Ectodermal cell (in vitro differentiated cells): Measurements from ENCODE around the gene CTF1.

Experiments used
- H3K27ac ChIP-seq: 2 replicates; pipeline ENCODE4 v1.7.0; 2013; ENCODE audit warnings: mild to moderate bottlenecking, low read depth, low read length; ENCODE audit not compliant: insufficient read depth, poor library complexity, severe bottlenecking
- H3K27me3 ChIP-seq: 2 replicates; pipeline ENCODE4 v1.7.0; 2013; ENCODE audit warnings: mild to moderate bottlenecking, low read length; ENCODE audit not compliant: insufficient read depth, control insufficient read depth, poor library complexity, severe bottlenecking
- H3K36me3 ChIP-seq: one replicate; pipeline ENCODE4 v1.7.0; 2013; ENCODE audit warnings: low read length; ENCODE audit not compliant: control insufficient read depth, insufficient read depth
- H3K4me1 ChIP-seq: one replicate; pipeline ENCODE4 v1.7.0; 2013; ENCODE audit warnings: low read length; ENCODE audit not compliant: control insufficient read depth, insufficient read depth
- H3K4me3 ChIP-seq: 2 replicates; pipeline ENCODE4 v1.7.0; 2013; ENCODE audit warnings: low read depth, low read length, control low read depth; ENCODE audit not compliant: insufficient read depth
- H3K9me3 ChIP-seq: 2 replicates; pipeline ENCODE4 v1.7.0; 2013; ENCODE audit warnings: mild to moderate bottlenecking, low read length, moderate library complexity; ENCODE audit not compliant: control insufficient read depth
- WGBS, 2 experiments: methylation state at CpG; one replicate each; pipeline ENCODE4 v1.1.7; 2013; ENCODE audit warnings: missing lambda C conversion rate in 2 of 2; 5-methylcytosine and 5-hydroxymethylcytosine counted together

Gene CTF1

DNA sequence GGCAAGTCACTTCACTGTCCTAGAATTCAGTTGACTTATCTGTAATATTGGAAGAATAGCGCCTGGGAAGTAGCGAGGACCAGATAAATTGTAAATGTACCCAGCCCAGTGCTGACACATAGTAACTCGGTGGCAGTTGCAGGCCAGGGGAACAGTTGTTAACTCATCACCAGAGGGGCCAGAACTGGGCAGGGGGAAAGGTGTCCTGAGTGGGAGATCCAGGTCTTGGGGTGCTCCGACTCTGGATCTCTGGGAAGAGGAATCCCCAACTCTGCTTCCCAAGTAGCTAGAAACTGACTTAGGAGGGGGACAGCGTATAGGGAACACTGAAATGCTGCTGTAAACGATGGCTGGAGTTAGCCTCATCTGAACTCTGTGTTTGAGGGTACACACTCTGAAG, 25.5 kb upstream of the CTF1 start:
- Histone ChIP-seq H3K27me3 (no peaks in the 10 kb centered on the region), H3K27ac (no peak overlapping the region), H3K4me1 (no peaks in the 10 kb centered on the region), H3K4me3 (no peak overlapping the region), H3K36me3 (no peaks in the 10 kb centered on the region), H3K9me3 (no peaks in the 10 kb centered on the region)
- 92 to 94% methylated on average over 6 of the region's 6 CpGs for WGBS, 2 experiments

DNA sequence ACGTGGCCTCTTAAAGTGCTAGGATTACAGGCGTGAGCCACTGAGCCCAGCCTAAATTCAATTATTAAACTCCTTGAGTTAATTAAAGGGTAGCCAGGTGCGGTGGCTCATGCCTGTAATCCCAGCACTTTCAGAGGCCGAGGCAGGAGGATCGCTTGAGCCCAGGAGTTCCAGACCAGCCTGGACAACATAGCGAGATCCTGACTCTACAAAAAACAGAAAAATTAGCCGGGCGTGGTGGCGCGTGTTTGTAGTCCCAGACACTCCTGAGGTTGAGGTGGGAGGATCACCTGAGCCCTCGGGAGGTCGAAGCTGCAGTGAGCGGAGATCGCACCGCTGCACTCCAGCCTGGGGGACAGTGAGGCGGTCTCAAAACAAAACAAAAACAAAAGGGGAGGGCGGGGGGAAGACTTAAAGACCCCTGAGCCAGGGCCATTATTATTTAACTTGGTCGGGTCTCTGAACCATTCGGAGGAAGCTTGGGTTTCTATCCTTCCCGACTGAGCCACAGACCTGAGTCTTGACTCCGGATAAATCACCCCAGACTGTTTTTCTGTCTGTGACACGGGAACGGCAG, 22.1 kb upstream of the CTF1 start:
- Histone ChIP-seq H3K36me3 (no peaks in the 10 kb centered on the region), H3K4me1 (peaks cover 8% of the 10 kb centered on the region), H3K9me3 (no peaks in the 10 kb centered on the region), H3K4me3 (peak overlapping the region; percentile 81), H3K27me3 (no peaks in the 10 kb centered on the region), H3K27ac (peak overlapping the region; percentile 81)
- WGBS, 2 experiments: 31 to 33% methylated on average over 23 of the region's 23 CpGs

- no peaks in the 10 kb centered on the region for H3K27me3 ChIP-seq
- no peaks in the 10 kb centered on the region for H3K36me3 ChIP-seq
- 0 to 1% methylated on average over 85 of the region's 85 CpGs for WGBS, 2 experiments
- peak overlapping the region; percentile 81 for H3K4me3 ChIP-seq
- H3K9me3 ChIP-seq: no peaks in the 10 kb centered on the region
- H3K27ac ChIP-seq: peak overlapping the region; percentile 81
- H3K4me1 ChIP-seq: peaks cover 8% of the 10 kb centered on the region
Measured at GRCh38 chr16:30874821-30875717, 21.3 kb upstream of the CTF1 start.

DNA sequence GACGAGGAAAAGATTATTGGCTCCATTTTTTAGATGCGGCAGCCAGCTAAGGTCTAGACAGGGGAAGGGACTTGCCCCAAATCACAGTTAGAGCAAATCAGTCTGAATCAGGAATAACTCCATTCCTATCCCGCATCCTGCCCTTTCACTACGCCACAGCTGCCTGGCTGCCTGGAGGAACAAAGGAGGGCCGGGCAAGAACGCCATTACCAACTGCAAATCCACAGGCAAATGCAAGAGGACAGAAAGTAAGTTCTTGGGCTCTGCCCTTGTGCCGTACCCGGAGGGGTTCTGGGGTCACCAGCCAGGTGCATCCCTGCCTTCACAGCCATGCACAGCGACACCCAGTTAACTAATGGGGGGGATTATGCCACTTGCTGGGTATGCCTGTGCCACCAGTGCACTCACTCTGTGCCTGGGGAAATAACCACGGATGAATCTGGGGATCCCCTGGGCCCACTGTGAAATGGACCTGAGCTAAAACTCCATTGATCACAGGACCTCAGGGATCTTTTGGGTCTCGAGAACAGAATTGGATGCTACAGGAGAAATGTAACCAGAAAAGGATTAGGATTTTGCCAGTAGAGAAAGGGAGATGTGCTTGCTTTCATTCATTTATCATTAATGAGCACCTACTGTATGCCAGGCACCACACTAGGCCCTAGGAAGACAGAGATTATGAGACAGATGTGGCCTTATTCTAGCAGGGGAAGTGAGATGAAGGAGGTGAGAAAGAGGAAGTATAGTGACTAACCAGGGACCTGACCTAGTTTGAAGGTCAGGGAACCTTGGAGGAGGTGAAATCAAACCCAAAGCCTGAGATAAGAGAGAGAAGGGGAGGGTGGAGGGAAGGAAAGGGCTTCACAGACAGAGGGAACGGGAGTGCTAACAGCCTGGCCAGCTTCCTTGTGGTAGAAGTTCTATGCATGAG, 20.3 kb upstream of the CTF1 start:
- peak overlapping the region; percentile 81 for H3K27ac ChIP-seq
- WGBS, 2 experiments: 29 to 34% methylated on average over 12 of the region's 12 CpGs

GRCh38 chr16:30876867-30877266, 19.5 kb upstream of the CTF1 start:
- H3K4me1 ChIP-seq: peaks cover 8% of the 10 kb centered on the region
- H3K27me3 ChIP-seq: no peaks in the 10 kb centered on the region
- H3K36me3 ChIP-seq: no peaks in the 10 kb centered on the region
- WGBS, 2 experiments: 58 to 73% methylated on average over 4 to 5 of the region's 5 CpGs
- H3K4me3 ChIP-seq: peak overlapping the region; percentile 81
- H3K9me3 ChIP-seq: no peaks in the 10 kb centered on the region
- no peak overlapping the region for H3K27ac ChIP-seq

More for the DNA sequence above, 20.3 kb upstream of the CTF1 start:
- Histone ChIP-seq H3K4me1 (peaks cover 8% of the 10 kb centered on the region), H3K4me3 (peak overlapping the region; percentile 81), H3K27me3 (no peaks in the 10 kb centered on the region), H3K9me3 (no peaks in the 10 kb centered on the region), H3K36me3 (no peaks in the 10 kb centered on the region)

- WGBS, 2 experiments: 86 to 92% methylated on average over 4 of the region's 4 CpGs
- H3K27ac ChIP-seq: no peak overlapping the region
- H3K36me3 ChIP-seq: peaks cover 3% of the 10 kb centered on the region
Measured at GRCh38 chr16:30882429-30883310, 13.7 kb upstream of the CTF1 start.

GRCh38 chr16:30884760-30885159, 11.7 kb upstream of the CTF1 start:
- no peak overlapping the region for H3K4me3 ChIP-seq
- WGBS, 2 experiments: 93 to 94% methylated on average over 3 of the region's 3 CpGs

More at GRCh38 chr16:30882429-30883310, 13.7 kb upstream of the CTF1 start:
- no peaks in the 10 kb centered on the region for H3K27me3 ChIP-seq
- H3K4me3 ChIP-seq: no peak overlapping the region
- no peaks in the 10 kb centered on the region for H3K9me3 ChIP-seq
- H3K4me1 ChIP-seq: no peaks in the 10 kb centered on the region

DNA sequence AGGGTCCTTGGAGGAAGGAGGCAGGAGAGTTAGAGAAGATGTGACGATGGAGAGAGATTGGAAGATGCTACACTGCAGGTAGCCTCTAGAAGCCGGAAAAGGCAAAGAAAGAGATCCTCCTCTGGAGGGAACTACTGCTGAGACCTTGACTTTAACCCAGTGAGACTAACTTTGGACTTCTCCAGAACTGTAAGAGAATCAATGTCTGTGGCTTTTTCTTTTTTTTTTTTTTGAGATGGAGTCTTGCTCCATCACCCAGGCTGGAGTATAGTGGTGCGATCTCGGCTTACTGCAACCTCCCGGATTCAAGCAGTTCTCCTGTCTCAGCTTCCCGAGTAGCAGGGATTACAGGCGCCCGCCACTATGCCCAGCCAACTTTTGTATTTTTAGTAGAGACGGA, 11.2 kb upstream of the CTF1 start:
- Histone ChIP-seq H3K27ac (no peak overlapping the region), H3K4me1 (no peaks in the 10 kb centered on the region), H3K4me3 (no peak overlapping the region), H3K36me3 (peaks cover 9% of the 10 kb centered on the region), H3K9me3 (no peaks in the 10 kb centered on the region), H3K27me3 (no peaks in the 10 kb centered on the region)
- WGBS, 2 experiments: 95 to 96% methylated on average over 9 of the region's 9 CpGs

More at GRCh38 chr16:30884760-30885159, 11.7 kb upstream of the CTF1 start:
- Histone ChIP-seq H3K4me1 (no peaks in the 10 kb centered on the region), H3K27ac (no peak overlapping the region), H3K36me3 (peaks cover 9% of the 10 kb centered on the region), H3K27me3 (no peaks in the 10 kb centered on the region), H3K9me3 (no peaks in the 10 kb centered on the region)

DNA sequence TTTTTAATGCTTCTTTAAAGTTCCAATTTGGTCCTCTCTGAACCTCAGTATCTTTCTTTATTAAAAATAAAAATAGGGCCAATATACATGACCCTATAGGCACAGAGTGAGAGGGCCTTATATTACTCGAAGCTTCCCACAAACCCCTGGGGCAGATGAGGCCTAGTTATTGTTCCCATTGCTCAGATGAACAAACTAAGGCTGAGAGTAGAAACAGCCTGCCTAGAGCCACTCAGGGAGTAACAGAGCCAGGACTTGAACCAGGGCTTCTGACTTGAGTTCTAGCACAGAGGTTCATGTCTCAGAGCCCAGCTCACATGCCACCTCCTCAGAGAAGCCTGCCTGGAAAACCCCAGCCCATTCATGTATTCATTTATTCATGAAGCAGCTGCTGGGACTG, 10.3 kb upstream of the CTF1 start:
- no peaks in the 10 kb centered on the region for H3K4me1 ChIP-seq
- no peaks in the 10 kb centered on the region for H3K27me3 ChIP-seq
- WGBS, 2 experiments: 88 to 92% methylated on average over 1 of the region's 1 CpG
- H3K36me3 ChIP-seq: peaks cover 9% of the 10 kb centered on the region
- no peak overlapping the region for H3K27ac ChIP-seq
- no peaks in the 10 kb centered on the region for H3K9me3 ChIP-seq
- no peak overlapping the region for H3K4me3 ChIP-seq
